GM19240 (cell line): ENCODE measurements around the gene PCDHGA11.
"Not testable (repeated sequence)": the region's sequence is repeated elsewhere in the genome, so short reads cannot be mapped to it uniquely, and the experiment has no call there.

Experiments used
- DNase-seq: peaks from one replicate; pipeline ENCODE4 v3.0.0; 2011; ENCODE audit warnings: low spot score; ENCODE audit not compliant: insufficient read length

PCDHGA11 gene

GRCh38 chr5:141431286-141431685, 10.4 kb downstream of the PCDHGA11 start:
- DNase-seq = no peak

GRCh38 chr5:141432308-141432707, 11.5 kb downstream of the PCDHGA11 start:
- DNase-seq = not testable (repeated sequence)

- DNase-seq = not testable (repeated sequence)
Measured at GRCh38 chr5:141432726-141433125, 11.9 kb downstream of the PCDHGA11 start.

GRCh38 chr5:141434006-141434405, 13.2 kb downstream of the PCDHGA11 start:
- DNase-seq = no peak

- DNase-seq = no peak
Measured at GRCh38 chr5:141437221-141437620, 16.4 kb downstream of the PCDHGA11 start.

GRCh38 chr5:141439411-141440141, 18.7 kb downstream of the PCDHGA11 start:
- no peak for DNase-seq

GRCh38 chr5:141440341-141440740, 19.5 kb downstream of the PCDHGA11 start:
- DNase-seq = no peak

GRCh38 chr5:141441571-141442170, 20.8 kb downstream of the PCDHGA11 start:
- DNase-seq = no peak

- no peak for DNase-seq
Measured at GRCh38 chr5:141465351-141465750, 44.5 kb downstream of the PCDHGA11 start.
